Mesothelial cell of epicardium (in vitro differentiated cells): ENCODE results near the gene GPRC5A. TPM values are rescaled to one million over a fixed set of nuclear protein-coding genes. Genes with fewer than 3 reads are reported as not detected.

Experiments
- DNase-seq, 2 experiments: peaks; one replicate each; pipeline ENCODE4 v3.0.0; 2021; ENCODE audit warnings: low spot score in 2 of 2; ENCODE audit not compliant: unreplicated experiment in 2 of 2
- H3K27ac Mint-ChIP-seq: 2 replicates; pipeline ENCODE4 v1.8.0; 2021; ENCODE audit warnings: mixed read lengths
- H3K27me3 Mint-ChIP-seq: 2 replicates; pipeline ENCODE4 v1.8.0; 2021; ENCODE audit warnings: low read depth, mixed read lengths
- H3K36me3 Mint-ChIP-seq: 2 replicates; pipeline ENCODE4 v1.8.0; 2021; ENCODE audit warnings: mixed read lengths
- H3K4me1 Mint-ChIP-seq: 2 replicates; pipeline ENCODE4 v1.8.0; 2021; ENCODE audit warnings: mixed read lengths
- H3K4me3 Mint-ChIP-seq: 2 replicates; pipeline ENCODE4 v1.8.0; 2021; ENCODE audit warnings: mild to moderate bottlenecking, moderate library complexity, mixed read lengths
- H3K9me3 Mint-ChIP-seq: 2 replicates; pipeline ENCODE4 v1.8.0; 2021; ENCODE audit warnings: mixed read lengths
- total RNA-seq: library from RNA; stranded (reverse); gene quantifications from 3 replicates; pipeline ENCODE4 v1.2.1, GENCODE V29; 2021
- TF ChIP-seq, protein P1 (sequence below): fragments of 200-600 bp; sonication (generic); IDR thresholded peaks from one replicate; pipeline ENCODE4 v1.5.0; 2021; ENCODE audit warnings: antibody characterized with exemption; ENCODE audit not compliant: unreplicated experiment

GPRC5A gene
- total RNA-seq, 1 donor from 2014 or later = 108 TPM

DNA sequence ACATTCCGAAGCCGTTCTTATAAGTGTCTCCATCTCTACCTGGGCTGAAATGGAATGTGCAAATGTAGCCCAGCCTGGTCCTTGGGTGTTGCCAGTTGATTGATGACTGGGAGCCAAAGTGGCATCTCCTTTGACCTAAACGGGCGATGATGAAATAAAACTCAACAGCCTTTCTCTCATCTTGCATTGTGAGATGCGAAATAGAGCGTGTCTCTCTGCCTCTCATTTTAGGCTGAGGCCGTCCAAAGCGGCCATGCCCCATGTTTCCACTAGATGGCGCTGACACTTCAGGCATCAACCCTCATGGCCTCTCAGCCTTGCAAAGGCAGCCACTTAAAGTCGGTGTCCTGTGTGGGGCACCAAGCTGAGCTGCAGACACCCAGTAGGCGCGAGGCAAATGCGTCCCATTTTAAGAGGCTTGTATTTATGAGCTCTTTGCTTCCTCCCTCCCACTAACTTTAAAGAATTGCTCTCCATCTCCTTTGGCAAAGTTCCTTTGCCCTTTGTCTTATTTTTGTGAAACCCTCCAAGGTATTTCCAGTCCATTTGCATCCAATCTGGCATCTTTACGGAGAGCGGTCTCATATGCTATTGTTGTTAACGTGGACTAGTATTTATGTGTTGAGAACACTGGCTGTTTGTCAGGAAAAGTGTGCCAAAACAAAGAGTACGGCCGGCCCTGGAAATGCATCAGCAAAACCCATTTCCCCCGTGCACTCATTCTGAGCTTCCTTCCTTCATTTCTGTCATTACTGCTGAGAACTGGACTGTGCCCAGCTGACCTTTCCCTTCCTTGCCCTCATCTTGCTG, 25.0 kb downstream of the GPRC5A start:
- Mint-ChIP-seq H3K4me1 (peaks cover 22% of the 10 kb centered on the region), H3K4me3 (no peak overlapping the region), H3K36me3 (peaks cover 33% of the 10 kb centered on the region), H3K9me3 (no peaks in the 10 kb centered on the region), H3K27ac (peak overlapping the region; percentile 78), H3K27me3 (no peaks in the 10 kb centered on the region)
- peak; percentile 37 to 88 for DNase-seq
- TF ChIP-seq, protein P1, sequence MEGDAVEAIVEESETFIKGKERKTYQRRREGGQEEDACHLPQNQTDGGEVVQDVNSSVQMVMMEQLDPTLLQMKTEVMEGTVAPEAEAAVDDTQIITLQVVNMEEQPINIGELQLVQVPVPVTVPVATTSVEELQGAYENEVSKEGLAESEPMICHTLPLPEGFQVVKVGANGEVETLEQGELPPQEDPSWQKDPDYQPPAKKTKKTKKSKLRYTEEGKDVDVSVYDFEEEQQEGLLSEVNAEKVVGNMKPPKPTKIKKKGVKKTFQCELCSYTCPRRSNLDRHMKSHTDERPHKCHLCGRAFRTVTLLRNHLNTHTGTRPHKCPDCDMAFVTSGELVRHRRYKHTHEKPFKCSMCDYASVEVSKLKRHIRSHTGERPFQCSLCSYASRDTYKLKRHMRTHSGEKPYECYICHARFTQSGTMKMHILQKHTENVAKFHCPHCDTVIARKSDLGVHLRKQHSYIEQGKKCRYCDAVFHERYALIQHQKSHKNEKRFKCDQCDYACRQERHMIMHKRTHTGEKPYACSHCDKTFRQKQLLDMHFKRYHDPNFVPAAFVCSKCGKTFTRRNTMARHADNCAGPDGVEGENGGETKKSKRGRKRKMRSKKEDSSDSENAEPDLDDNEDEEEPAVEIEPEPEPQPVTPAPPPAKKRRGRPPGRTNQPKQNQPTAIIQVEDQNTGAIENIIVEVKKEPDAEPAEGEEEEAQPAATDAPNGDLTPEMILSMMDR = peak; percentile 95

DNA sequence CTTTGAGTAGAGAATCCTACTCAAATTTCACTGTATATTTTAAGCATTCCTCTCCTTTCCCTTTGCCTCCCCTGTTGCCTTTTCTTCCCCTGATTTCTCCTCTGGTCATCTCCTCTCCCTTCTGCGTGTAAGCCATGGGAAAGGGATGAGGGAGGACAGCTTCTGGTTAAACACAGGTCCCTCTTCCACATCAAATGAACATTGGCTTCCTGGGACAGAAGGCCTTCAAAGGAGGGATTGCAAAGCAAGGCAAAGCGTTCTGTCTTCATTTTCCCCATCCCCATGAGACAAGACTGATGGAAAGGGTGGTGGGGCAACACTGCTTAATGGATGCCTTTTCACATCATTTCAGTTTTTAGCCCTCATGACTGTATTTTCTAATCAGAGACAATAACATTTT, 26.2 kb downstream of the GPRC5A start:
- Mint-ChIP-seq H3K36me3 (peaks cover 29% of the 10 kb centered on the region), H3K27ac (no peak overlapping the region), H3K9me3 (no peaks in the 10 kb centered on the region), H3K4me1 (peaks cover 27% of the 10 kb centered on the region), H3K27me3 (no peaks in the 10 kb centered on the region), H3K4me3 (no peak overlapping the region)
- no peak for DNase-seq
- TF ChIP-seq, protein P1 = no peak

DNA sequence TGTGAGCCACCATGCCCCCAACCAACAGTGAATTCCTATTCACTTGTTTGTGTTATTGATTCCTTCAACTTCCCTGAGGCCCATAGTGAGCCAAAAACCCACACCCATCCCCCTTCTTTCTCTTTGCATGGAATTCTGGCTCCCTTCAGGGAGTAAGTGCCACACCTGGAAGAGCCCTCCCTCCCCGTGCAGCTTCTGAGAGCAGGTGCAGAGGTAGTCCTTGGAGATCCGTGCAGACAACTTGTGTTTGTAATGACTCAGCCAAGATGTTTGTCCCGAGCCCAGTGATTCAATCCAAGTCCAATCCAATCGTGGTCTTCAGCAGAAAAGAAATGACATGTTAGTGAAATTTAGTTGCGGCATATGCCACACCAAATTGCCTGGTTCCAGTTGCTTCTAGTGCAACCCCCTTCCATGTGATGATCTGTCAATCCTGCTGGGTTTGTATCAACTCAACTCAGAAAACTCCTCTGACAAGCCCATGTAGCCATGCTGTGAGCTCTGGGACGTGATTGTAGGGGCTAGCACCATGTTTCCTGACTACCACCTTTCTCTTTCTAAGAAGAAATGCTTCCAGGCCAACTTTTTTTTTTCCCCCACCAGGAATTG, 27.5 kb downstream of the GPRC5A start:
- Mint-ChIP-seq H3K36me3 (peaks cover 17% of the 10 kb centered on the region), H3K4me3 (no peak overlapping the region), H3K27ac (no peak overlapping the region), H3K27me3 (no peaks in the 10 kb centered on the region), H3K4me1 (peaks cover 23% of the 10 kb centered on the region), H3K9me3 (no peaks in the 10 kb centered on the region)
- no peak for DNase-seq
- TF ChIP-seq, protein P1 = no peak

DNA sequence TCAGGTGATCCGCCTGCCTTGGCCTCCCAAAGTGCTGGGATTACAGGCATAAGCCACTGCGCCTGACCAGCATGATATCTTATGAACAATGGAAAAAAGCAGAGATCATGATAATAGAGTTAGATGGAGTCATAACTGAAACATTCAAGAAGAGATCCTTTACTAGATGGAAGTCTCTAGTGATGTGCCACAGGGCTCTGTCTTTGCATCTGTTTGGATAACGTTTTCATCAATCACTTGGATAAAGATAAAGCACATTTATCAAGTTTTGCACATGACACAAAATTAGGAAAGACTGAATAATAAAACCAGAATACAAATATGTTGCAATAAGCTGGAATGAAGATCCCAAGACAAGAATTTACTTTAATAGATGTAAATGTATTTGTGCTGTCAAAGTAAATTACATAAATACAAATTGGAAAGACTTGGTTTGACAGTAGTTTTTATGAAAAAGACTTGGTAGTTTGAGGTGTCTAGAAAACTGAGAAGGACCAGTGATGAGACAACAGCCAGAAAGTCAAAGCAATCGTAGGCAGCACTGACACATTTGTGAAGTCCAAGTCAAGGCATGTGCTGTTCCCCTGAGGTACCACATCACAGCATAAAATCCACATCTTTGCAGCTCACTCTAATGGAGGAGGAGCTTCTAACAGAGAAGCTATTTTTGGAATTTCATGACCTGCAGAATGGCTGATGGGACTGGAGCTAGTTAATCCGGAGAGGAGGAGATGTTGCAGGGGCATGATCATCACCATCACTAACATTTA, 28.5 kb downstream of the GPRC5A start:
- Mint-ChIP-seq H3K4me3 (no peak overlapping the region), H3K4me1 (peaks cover 22% of the 10 kb centered on the region), H3K27ac (peak overlapping the region; percentile 43), H3K9me3 (no peaks in the 10 kb centered on the region), H3K27me3 (no peaks in the 10 kb centered on the region), H3K36me3 (peaks cover 20% of the 10 kb centered on the region)
- no peak for DNase-seq
- TF ChIP-seq, protein P1 = no peak

DNA sequence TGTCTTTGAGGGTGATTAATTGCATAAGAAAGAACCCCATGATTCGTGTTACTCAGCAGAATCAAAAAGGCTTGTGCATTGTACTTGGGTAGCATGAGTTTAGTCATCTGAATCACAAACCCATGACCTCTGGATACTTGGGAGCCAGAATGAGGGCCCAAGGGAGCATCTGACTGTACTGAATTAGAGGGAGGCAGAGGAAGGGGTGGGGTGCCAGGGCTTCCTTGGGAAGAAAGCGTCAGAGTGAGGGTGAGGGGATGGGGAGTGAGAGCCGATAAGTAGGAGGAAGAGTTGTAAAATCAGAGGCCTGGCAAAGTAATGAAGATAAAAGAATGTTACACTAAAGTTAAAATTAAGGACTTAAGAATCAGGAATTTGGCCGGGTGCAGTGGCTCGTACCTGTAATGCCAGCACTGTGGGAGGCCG, 30.8 kb downstream of the GPRC5A start:
- no peak overlapping the region for H3K4me3 Mint-ChIP-seq

More for the DNA sequence above, 30.8 kb downstream of the GPRC5A start:
- DNase-seq = no peak
- Mint-ChIP-seq H3K36me3 (peaks cover 17% of the 10 kb centered on the region), H3K27me3 (no peaks in the 10 kb centered on the region), H3K4me1 (peaks cover 27% of the 10 kb centered on the region), H3K27ac (peak overlapping the region; percentile 64), H3K9me3 (no peaks in the 10 kb centered on the region)
- TF ChIP-seq, protein P1 = no peak
